GM11168 (cell line): ENCODE measurements around the gene PIK3R5.

Experiments
- in situ Hi-C: fragments of 300-500 bp; cut with MboI; formaldehyde crosslinking; loops from one replicate; pipeline ENCODE4 v1.12.0; 2022; ENCODE audit warnings: low sequenced_read_pairs; ENCODE audit not compliant: unreplicated experiment

Gene PIK3R5

DNA sequence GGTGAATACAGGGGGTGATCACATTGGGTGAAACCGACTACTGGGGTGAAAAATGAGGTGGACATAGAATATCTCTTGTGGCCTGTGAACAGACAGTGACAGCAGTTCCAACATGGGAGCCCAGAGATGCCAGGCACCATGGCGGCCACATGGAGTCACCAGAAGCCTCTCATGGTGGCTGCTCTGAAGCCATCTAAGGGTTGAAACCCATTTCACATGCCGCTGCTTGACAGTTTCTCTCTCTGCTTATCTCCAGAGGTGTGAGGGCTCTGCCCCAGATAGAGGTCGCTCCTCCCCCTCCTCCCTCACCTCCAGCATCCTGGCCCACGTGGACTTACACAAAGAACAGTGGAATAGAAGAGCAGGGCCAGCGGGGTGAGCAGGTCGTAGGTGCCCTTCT, 60.2 kb downstream of the PIK3R5 start:
- in situ Hi-C loops = no loop called here

DNA sequence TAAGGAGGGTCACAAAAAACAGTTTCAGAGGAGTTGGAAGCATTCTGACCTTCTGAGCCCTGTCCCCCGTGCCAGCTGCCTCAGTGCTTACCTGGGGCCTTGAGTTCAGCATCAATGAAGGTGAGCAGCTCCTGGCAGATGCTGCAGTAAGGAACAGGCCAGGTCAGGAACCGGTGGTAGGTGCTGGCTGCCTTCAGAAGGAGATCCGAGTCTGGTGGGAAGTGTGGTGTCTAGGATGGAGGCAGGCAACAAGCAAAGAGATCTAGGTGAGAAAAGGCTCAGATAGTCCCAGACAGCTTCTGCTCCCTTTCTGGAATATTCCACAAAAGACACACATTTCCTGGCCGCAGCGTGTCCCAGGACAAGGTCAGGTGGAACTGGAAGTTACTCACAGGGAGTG, 60.8 kb downstream of the PIK3R5 start:
- in situ Hi-C loops = no loop called here

DNA sequence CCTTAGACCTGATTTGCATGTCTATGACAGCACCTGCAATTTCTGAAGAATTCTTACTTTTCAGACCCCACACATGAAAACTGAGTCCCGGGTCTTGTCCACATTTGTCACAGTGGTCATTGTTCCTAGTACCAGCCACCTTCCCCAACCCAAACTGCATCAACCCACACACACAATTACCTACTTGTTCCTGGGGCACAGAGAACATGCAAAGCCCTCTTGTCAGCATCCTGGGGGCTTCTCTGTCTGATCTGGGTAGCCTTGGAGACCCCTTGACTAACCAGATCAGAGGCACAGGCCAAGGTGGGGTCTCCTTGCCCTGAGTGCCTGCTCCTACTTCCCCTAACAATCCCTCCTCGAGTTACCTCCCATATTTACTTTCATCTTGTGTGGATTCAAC, 61.3 kb downstream of the PIK3R5 start:
- in situ Hi-C loops = no loop called here

DNA sequence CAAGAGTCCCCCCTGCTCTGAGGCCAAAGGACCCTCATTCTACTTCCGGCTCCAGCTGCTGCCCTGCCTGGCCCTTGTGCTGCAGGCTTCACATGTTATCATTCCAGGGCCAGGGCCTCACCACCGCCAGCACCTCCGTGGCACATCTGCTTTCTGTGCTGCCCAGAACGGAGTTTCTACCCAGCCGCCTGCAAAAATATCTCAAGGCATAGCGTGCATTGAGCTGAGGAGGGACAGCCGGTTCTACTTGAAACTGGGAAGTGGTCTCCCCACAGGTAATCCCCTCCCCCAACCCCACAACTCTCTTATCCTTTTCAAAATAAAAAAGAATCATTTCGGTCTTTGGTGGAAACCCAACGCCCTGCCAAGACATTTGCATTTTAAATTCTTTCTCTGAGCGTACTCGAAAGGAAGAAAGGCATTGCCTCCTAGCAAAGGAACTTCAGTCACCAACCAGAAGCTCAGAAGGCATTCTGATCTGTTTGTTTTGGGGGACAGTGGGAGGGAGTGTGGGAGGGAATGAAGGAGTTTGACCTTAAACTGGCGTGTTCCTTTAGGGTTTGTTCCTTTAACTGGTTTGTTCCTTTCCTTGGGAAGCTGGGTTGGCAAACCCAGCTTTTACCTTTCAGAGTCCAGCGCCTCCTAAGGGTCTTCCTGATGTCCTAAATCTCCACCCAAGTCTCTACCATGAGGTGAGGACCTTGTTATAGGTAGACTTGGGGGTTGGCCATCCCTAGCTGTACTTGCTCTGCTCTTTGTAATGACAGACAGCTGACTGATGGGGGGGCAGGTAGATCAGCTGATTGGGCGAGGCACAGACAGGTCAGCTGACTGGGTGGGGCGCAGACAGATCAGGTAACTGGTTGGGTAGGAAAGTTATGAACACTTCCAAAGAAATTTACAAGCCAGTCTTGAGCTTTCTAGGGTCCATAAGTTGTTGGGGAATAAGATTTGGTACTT, 64.6 kb downstream of the PIK3R5 start:
- in situ Hi-C loops = no loop called here

DNA sequence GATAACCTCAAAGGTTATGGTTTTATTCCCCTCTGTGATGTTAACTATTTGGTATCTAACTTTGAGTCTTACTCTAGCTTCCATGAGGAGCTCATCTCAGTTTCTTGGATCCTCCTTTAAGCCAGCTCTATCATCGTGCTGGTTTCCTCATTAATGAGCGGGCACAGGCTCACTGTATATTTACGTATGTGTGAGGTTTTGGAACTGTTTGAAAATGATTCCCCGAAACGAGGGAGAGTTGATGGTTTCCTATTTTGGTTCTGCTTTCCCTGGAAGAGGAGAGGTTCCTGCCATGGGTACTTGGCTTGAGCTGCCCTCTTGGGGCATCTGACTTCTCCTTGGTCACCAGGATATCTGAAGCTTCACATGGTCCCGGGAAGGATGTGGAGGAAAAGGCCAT, 65.3 kb downstream of the PIK3R5 start:
- in situ Hi-C loops = no loop called here

DNA sequence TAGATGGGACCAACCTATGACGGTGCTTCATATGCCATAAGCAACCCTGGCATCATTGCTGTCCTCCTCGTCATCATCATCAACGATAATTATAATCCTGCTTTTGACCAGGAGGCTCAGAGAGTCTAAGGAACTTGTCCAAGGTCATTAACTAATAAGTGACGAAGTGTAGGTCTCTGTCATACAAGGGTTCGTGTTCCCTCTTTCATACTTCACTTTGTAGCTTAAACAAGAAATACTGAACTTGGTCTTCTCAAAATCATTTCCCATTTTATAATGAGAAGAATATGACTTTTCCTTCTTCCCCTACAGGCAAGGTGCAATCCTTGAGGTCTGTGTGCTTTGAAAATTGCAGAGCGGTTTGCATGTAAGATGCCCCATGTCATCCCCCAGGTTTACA, 66.9 kb downstream of the PIK3R5 start:
- in situ Hi-C loops = loop anchor here (10.0 kb wide), 1 partner anchor 94 kb away; no protein-coding TSS in a partner anchor

DNA sequence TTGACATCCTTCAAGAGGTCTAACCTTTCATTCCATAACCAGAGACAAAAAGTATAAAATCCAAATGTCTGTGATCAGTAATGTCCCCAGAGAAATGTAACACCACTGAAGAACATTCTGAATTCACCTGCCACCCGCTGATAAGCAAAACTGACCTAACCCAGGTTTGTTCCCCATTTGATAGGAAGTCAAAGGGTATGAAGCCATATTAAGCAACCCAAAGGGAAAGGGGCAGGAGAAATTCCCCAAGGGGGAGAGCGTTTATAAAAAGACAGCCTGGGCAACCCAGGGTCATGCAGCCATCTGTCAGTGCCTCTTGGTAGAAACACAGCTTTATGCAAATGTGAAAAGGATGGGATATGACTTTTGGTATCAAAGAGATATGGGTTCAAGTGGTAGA, 67.4 kb downstream of the PIK3R5 start:
- in situ Hi-C loops = loop anchor here (10.0 kb wide), 1 partner anchor 93 kb away; no protein-coding TSS in a partner anchor

DNA sequence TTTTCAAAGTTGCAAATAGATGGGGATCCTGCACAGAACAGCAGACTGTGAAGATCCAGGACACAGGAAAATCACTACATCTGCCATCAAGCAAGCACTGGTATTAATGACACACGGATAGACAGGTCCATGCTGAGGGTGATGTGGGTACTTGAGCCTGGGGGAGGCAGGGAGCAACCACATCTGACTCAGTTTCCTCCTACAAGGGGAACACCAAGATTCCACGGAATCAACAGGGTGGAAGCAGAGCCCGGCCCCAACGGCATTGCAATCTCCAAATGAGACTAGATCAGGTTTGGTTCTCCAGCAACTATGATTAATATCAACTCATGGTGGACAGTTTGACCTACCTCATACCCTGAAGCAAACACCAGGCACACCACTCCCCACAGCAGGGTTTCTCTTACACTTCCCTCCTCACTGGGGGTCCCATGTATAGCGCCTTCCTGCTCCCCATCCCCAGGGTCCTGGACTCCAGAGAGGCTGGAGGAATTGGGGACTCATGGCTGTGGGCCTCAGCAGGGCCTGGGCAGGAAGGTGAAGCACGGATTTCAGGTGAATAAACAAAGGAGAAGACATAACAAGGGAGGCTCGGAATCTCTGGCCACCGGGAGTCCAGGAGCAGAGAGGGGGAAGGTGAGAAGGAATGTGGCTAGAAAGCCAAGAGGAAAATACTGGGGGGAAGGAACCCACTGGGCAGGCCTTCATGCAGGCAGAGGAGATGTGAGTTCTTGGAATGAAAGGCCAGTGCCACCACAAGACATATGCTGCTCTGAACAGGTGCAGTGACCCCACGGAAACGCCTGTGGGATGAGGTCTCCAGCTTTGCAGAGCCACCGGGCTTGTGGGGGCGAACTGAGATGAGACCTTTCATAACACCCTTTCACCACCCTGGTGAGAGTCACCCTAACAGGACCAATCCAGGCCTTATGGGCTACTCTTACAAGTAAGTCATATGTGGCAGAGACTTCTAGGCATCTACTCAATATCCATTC, 68.6 kb downstream of the PIK3R5 start:
- in situ Hi-C loops = loop anchor here (10.0 kb wide), 1 partner anchor 92 kb away; no protein-coding TSS in a partner anchor

DNA sequence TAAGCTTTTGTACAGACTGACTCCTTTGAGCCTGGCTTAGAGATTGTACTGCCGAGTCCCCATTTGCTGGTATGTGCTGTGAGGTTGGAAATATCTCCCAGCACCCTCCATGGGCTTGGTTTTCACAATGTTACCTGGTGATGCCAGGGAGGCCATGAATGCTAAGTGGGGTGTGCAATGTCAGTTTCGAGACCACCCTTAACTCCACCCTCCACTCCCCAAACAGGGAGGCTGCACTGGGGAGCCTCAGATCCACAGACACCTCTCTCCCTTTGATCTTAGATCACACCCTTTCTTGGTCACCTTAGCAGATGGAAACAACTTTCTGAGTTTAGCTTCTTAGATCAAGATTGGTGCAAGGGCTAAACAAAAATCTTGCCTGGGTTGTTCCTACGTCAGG, 69.4 kb downstream of the PIK3R5 start:
- in situ Hi-C loops = loop anchor here (10.0 kb wide), 1 partner anchor 91 kb away; no protein-coding TSS in a partner anchor

DNA sequence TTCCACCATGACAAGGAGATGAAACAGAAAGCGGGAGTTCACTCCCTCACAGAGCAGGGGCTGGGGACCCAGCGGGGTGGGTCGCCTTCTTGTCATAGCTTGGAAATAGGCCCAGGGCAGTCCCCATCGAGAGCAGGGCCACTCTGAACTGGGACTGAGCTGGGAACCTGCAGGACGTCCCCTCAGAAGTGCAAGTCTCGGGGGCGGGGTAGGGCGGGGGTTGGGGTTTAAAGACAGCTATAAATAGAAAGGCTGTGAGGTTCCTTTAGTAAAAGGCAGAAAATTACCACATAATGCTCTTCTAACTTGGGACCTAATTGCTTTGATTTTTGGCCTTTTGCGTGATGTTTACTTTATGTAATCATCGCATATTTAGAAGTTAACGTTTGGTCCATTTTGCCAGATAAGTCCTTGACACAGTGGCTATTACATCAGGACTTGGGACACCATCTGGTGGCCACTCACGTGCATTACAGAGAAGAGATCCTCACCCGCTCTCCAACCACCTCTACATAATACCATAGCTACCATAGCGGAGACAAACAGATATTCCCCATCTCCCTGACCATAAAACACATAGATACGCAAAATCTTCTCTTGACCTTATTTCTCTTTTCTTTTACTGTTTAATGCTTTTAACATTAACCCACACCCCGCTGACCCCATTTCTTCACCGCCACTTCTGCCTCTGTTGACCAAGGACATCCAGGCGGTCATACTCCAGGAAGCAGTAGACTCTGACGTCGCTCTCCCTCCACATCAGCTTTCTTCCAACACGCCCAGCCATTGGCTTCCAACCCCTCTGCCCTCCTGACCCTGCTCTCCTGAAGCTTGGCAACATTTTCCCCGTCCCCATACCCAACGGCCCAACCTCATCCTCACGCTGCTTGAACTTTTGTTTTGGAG, 70.6 kb downstream of the PIK3R5 start:
- in situ Hi-C loops = loop anchor here (10.0 kb wide), 1 partner anchor 90 kb away; no protein-coding TSS in a partner anchor

DNA sequence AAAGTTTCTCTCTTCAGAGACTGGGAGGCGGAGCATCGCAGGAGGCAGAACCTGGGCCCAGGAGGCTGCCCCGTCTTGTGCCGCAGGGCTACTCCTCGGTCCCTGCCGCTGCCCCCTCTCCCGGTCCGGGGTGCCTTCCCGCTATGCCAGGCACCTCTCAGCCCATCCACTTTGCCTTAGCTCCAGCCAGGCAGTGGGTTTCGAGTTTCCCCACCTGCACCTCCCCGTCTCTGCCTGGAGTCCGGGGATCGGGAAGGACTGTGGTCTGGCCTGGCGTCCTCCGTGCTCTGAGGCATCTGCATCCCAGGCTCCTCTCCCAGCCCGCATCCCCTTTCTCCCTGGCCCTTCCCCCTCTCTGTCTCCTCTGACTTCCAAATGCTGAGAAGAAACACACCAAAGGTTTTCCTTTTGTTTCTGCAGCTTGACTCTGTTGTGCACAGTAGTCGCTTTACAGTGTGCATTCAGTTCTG, 71.3 kb downstream of the PIK3R5 start:
- in situ Hi-C loops = loop anchor here (10.0 kb wide), 1 partner anchor 89 kb away; no protein-coding TSS in a partner anchor

DNA sequence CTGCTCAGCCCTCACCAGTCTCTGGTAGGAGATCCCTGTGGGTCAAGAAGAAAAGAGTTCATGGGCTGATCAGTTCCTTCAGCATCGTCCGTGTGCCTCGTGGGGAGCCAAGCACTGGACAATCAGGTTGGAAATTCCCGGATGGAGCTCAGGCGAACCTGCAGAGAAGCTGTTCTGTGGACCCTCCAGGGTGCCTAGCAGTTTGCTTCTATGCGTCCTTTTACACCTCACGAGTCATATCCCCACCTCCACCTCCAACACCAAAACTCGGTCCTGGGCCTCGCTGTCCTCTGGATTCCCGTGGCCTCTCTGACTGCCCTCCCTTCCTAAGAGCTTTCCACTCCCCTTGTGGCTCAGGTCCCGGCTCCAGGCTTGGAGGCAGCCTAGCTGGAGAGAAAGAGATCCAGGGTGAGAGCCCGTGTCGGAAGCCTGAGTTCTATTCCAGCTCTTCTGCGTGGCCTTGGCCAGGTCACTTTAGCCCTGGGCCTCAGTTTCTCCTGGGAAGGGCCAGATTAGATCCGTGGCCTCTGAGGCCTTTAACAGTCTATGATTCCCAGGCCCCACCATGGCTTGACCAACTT, 71.8 kb downstream of the PIK3R5 start:
- in situ Hi-C loops = loop anchor here (10.0 kb wide), 1 partner anchor 89 kb away; no protein-coding TSS in a partner anchor

DNA sequence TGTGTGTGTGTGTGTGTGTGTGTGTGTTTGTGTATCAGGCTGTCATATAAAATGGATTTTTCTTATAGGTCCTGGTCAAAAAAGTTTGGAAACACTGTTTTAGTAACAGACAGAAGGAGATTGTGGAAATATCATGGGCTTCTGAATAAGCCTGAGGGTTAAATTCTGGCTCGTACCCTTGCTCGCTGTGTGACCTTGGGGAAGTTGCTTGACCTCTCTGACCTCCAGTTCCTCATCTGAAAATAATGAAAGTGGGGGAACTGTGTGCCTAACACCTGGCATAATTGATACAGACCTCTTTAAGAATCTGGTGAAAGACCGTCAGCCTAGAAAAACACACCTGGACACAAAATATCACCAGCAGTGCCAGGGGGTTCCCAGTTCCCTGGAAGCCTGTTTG, 72.4 kb downstream of the PIK3R5 start:
- in situ Hi-C loops = loop anchor here (10.0 kb wide), 1 partner anchor 88 kb away; no protein-coding TSS in a partner anchor

DNA sequence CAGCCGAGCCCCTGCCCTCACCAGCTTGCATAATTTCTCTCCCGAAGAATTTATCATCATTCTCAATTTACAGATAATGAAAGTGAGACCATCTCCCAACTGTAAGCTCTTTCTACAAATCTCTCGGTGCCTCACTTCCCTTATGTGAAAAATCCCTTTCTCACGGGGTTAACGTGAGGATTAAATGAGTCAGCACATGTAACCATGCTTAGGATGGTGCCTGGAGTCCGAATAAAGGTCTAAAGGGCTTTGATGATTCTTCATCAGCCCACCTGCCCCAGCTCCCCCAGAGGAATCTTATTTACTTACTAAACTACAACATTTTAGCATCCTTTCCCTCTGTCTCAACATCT, 73.2 kb downstream of the PIK3R5 start:
- in situ Hi-C loops = loop anchor here (10.0 kb wide), 1 partner anchor 88 kb away; no protein-coding TSS in a partner anchor

DNA sequence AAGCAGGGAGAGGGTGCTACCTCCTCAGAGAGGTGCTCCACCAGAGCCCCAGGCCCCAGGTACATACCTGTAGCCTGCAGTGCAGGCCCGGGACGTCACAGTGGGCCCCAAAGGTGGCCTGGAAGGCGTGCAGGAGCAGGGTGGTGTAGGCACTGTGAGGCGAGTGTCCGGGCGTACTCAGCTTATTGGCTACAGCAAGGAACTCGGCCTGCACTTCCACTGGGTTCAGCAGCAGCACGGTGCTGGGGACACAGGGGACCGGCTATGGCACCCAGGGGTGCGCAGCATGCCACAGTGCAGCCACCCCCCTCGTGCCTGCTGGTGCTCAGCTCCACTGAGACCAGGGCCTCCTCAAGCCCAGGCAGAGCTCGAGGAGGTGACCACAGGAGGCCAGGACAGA, 74.8 kb downstream of the PIK3R5 start:
- in situ Hi-C loops = loop anchor here (10.0 kb wide), 1 partner anchor 86 kb away; no protein-coding TSS in a partner anchor

DNA sequence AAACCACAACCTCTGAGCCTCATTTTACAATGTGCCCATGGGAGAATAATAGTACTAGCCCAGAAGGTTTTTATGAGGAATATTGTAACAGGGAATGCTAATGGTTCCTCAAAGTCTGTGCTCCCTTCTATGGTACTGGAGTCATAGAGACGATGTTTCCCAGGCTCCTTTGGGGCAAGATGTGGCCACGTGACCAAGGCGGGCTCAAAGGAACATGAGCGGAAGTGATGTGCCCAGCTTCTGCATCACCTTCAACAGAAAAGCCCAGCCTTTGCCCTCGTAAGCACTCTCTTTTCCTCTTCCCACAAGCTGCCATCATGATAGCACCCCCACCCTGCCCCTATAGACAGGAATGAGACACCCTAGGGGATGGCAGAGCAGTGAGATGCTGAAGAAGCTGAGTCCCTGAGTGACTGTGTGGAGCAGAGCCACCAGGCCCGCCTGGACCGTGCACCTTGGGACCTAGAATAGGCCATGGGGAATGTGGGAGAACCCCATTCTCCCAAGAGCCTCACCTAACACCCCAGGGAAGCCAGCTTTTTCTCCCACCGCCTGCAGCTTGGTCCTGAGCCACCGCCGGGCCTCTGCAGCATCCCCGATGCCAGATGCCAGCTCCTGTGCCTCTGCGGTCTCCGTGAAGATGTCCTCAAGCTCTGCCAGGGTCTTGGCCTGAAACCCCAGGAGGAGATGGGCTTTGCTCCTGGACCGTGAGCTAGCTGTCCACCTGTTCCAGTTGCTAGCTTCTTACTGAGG, 75.9 kb downstream of the PIK3R5 start:
- in situ Hi-C loops = loop anchor here (10.0 kb wide), 1 partner anchor 85 kb away; no protein-coding TSS in a partner anchor

DNA sequence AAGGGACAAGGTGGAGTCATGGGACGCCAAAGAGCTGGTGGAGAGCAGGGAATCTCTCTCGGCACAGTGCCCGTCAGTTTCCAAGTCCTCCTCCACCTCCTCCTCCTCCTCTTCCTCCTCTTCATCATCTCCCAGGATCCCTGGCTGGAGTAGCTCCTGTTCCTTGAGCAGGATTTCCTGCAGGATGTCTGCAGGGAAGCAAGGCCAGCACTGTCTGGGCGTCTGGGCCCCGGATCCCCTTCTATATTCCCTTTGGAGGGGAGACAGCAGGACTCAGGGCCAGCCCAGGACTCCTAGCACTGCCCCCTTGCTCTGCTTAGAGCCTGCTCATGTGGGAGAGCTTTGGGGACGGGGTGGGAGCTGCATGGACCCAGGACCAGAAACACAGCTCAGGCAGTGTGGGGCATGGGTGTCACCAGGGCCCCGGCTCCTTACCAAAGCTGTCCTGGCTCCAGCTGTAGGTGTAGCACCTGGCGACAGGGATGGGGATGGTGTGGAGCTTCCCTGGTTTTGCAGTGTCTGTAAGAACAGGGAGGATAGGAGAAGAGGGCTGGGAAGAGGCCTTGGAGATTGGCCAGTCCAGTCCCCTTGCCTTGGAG, 76.7 kb downstream of the PIK3R5 start:
- in situ Hi-C loops = no loop called here
